Activated effector memory CD4-positive, alpha-beta T cell treated with anti-CD3 and anti-CD28 coated beads, Interleukin-2, amount 50 U/mL, for 16 hours (primary cell): ENCODE measurements around the gene RABL2A.
"Not testable (repeated sequence)": the region's sequence is repeated elsewhere in the genome, so short reads cannot be mapped to it uniquely, and the experiment has no call there.

Experiments
- DNase-seq: peaks from one replicate; pipeline ENCODE4 v3.0.0-alpha.2; 2020

Gene RABL2A

DNA sequence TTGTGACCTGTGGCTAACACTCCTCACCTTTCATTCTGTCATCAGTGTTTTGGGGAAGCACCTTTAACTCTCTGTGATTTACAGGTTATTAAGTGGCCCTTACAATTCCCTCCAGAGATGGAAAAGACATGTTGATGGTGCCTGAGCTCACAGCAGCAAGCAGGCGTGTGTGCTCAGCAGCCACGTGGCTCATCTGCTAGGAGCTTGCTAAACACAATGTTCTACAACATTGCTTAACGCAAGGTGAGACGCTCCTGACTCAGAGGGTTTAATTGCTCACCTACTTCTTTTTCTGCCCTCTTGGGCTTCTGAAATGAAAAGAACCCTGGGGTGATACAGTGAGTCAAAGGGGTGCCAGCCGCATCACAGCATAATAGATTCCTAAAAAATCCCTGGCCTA lies 6.1 kb upstream of the RABL2A start:
- DNase-seq: not testable (repeated sequence)

- DNase-seq: not testable (repeated sequence)
Measured at GRCh38 chr2:113625906-113626305, 1.2 kb upstream of the RABL2A start.

DNA sequence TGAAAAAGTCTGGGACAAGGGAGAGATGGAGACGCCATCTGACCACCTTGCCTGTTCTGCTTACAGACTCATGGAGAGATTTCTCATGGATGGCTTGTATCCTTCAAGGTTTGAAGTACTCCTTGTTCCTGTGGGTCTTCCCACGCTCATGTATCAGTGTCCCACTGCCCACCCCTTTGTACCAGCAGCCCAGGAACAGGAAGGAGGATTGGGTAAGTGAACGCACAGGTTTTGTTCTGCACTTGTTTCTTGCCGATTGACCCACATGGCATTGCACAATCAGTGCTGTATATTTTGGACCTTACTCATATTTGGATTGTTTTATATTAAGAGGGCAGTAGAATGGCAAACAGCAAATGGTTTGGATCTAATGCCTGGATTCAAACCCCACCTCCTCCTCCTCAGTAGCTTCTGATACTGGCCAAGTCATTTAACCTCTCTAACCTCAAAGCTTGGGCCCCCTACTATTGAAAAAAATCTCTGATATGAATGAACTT lies 5.8 kb downstream of the RABL2A start:
- not testable (repeated sequence) for DNase-seq

GRCh38 chr2:113635358-113635757 lies 8.3 kb downstream of the RABL2A start:
- DNase-seq: not testable (repeated sequence)

DNA sequence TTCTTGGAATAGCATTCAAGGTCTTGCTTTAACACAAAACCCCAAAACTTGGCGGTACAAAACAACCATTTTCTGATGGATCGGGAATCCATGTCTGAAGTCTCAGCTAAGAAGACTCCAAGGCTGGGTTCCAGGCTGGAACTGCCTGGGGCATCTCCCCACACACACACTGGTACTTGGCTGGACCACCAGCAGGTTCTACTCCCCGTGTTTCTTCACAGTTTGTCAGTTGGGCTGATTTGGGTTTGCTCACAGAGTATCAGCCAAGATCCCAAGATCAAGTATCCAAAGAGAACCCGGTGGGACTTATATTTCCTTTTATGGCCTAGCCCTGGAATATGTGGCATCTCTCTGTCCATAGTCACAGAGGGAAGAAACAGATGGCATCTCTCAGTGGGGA lies 9.2 kb downstream of the RABL2A start:
- not testable (repeated sequence) for DNase-seq

- DNase-seq: not testable (repeated sequence)
Measured at GRCh38 chr2:113638084-113638483, 11.0 kb downstream of the RABL2A start.

- not testable (repeated sequence) for DNase-seq
Measured at GRCh38 chr2:113646217-113646616, 19.2 kb downstream of the RABL2A start.

- DNase-seq: not testable (repeated sequence)
Measured at GRCh38 chr2:113650834-113651815, 24.1 kb downstream of the RABL2A start.

DNA sequence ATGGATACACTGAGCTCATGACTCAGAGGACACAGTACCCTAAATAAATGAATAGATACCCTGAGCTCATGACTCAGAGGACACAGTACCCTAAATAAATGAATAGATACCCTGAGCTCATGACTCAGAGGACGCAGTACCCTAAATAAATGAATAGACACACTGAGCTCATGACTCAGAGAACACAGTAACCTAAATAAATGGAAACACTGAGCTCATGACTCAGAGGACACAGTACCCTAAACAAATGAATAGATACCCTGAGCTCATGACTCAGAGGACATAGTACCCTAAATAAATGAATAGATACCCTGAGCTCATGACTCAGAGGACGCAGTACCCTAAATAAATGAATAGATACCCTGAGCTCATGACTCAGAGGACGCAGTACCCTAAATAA lies 25.5 kb downstream of the RABL2A start:
- DNase-seq: not testable (repeated sequence)

- not testable (repeated sequence) for DNase-seq
Measured at GRCh38 chr2:113656031-113656624, 29.1 kb downstream of the RABL2A start.

GRCh38 chr2:113657735-113658134 lies 30.7 kb downstream of the RABL2A start:
- DNase-seq: not testable (repeated sequence)

GRCh38 chr2:113663285-113664060 lies 36.4 kb downstream of the RABL2A start:
- DNase-seq: not testable (repeated sequence)

- DNase-seq: not testable (repeated sequence)
Measured at GRCh38 chr2:113664761-113665533, 37.9 kb downstream of the RABL2A start.

GRCh38 chr2:113669013-113669412 lies 41.9 kb downstream of the RABL2A start:
- not testable (repeated sequence) for DNase-seq

GRCh38 chr2:113672326-113672932 lies 45.4 kb downstream of the RABL2A start:
- no peak for DNase-seq

GRCh38 chr2:113675875-113676274 lies 48.8 kb downstream of the RABL2A start:
- DNase-seq: no peak

- DNase-seq: no peak
Measured at GRCh38 chr2:113676623-113677266, 49.7 kb downstream of the RABL2A start.

GRCh38 chr2:113677330-113677729 lies 50.3 kb downstream of the RABL2A start:
- DNase-seq: no peak

- no peak for DNase-seq
Measured at GRCh38 chr2:113679457-113679856, 52.4 kb downstream of the RABL2A start.

DNA sequence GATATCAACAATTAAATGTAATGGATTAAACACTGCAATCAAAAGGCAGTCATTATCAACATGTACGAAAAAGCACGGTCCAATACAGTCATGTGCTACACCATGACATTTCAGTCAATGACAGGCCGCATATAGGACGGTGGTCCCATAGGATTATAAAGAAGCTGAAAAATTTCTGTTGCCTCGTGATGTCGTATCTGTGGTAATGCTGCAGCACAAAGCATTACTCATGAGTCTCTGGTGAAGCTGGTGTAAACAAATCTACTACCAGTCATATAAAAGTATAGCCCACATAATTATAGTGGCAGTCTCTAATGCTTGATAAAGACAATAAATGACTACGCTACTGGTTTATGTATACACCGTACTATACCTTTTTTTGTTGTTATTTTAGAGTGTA lies 58.4 kb downstream of the RABL2A start:
- DNase-seq: no peak

- DNase-seq: no peak
Measured at GRCh38 chr2:113686537-113686936, 59.5 kb downstream of the RABL2A start.
